GM12873 (cell line): ENCODE results near the gene LYST.

ENCODE experiments used
- CTCF ChIP-seq: IDR thresholded peaks from 2 replicates; pipeline ENCODE4 v1.5.1; 2012; ENCODE audit warnings: low read depth, mild to moderate bottlenecking, moderate library complexity, low read length, control low read depth; ENCODE audit not compliant: insufficient read depth; ENCODE audit errors: missing control alignments

LYST gene

GRCh38 chr1:235737751-235738150 lies 129.0 kb downstream of the LYST start:
- TF ChIP-seq CTCF = no peak

DNA sequence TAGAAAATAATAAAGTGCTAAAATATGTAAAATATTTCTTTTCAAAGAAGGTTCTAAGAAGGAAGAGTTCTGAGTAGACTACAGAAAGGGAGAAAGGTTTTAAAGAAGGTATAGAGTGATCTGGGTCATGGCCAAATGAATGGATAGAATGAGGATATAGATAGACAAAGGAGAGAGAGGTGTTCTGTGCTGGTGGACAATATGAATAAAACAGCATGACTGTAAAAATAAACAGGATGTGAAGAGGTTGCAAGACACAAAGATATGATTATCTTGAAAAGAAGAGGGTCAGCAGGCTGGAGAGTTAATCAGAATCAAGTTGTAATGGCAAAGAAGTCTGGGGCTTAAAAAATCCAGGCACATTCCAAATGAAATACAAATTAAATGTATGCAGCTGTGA lies 130.4 kb downstream of the LYST start:
- no peak for TF ChIP-seq CTCF

DNA sequence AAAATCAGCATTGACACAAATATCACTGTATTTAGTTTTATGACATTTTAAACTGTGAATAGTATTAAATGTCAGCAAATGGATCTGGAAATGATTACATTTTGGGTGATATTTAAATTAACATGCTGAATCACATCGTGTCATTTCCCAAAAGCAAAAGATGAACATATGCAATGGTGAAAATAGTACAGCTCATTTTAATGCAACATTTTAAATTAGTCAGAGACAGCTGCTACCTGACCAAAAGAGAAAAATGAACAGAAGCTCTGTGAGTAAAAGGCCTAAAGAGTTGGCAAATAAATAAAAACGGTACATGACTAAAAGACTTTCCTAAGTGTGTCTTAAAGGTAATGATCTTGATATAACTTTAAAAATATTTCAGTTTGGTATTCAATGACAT lies 131.1 kb downstream of the LYST start:
- TF ChIP-seq CTCF = no peak

DNA sequence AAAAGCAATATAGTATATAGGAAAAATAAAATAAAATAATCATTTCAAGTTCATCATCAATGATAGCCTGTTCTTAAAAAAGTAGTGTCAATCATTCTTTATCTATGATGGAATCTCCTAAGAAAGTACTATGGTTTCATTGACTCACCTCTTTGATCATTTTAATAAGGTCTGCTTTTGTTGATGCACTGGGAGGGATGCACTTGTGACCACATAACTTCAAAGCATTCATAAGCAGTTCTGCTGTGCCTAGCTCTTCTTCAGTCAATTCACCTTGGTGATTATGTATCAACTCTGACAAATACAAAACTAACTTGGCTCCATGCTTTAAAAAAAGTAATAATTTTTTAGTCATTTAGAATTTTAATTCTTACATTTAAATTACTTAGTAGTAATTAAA lies 132.4 kb downstream of the LYST start:
- TF ChIP-seq CTCF = no peak

- TF ChIP-seq CTCF = no peak
These were observed 136.7 kb downstream of the LYST start for GRCh38 chr1:235730007-235730406.

DNA sequence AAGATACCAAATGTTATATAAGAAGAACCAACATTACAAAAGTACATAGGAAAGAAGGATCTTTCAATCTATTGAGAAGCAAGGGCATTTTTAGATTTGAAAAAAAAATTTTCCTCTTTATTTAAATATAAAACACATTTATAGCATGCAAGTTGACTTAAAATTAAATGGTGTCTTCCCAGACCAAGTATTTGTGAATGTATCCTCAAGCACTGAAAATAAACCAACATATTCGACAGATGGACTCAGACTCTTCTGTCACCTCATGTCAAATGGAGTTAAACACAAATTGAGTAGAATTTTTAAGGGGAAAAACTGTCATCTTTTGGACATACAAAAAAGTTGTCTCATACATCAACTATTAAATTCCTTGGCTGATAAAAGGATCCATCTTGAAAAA lies 140.1 kb downstream of the LYST start:
- TF ChIP-seq CTCF = no peak

DNA sequence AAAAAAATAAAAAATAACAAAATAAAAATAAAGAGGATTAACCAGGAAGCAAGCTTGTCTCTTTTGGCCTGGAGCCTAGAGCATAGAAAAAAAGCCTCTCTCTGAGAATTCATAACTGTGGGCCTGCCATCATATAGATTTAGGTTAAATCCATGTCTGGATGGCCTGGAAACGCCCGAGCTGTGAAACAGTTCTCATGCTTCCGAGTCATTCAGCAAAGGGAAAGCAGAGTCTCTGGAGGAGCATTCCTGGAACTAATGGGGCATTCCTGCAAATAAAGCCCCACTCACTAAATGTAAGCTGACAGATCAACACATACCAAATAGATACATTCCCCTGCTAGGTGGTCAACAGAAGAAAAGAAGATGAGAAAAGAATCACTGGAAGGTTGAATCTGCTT lies 141.3 kb downstream of the LYST start:
- TF ChIP-seq CTCF = no peak

DNA sequence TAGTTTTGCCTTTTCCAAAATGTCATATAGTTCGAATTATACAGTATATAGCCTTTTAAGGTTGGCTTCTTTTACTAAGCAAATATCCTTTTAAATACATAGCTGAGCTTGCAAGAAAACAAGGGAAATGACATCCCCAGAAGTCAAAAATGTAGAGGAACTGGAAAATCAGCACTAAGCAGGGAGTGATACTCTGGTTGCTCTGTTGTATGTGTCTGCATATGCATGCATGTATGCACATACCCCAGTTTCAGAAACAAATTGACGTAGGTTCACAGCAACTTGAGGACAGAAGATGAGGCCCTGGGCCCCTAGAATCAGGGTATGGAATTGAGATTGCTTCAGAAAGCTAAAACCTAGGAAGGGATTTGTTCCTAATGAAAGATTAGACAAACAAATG lies 142.0 kb downstream of the LYST start:
- no peak for TF ChIP-seq CTCF
